ENCODE results near the gene DYRK1B.
A peak's percentile ranks its signal among the peaks of the same experiment; 100 is the strongest.

The DYRK1B gene

DNA sequence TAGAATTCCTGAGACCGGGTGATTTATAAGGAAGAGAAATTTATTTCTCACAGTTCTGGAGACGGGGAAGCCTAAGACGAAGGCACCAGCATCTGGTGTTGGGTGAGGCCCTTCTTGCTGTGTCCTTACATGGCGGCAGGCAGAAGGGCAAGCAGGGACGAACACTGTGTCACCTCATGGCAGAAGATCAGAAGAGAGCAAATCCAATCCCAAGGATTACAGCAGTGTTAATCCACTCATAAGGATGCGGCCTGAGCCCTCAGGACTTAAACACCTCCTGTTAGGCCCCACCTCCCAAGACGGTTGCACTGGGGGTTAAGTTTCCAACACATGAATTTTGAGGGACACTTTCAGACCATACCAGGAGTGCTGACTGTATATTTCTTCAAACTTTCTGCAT lies 18.9 kb upstream of the DYRK1B start:
- no peak for DNase-seq (ENCODE audit: low read depth)

- no peak for DNase-seq (ENCODE audit: low read depth)
Measured at GRCh38 chr19:39850892-39851291, 16.9 kb upstream of the DYRK1B start.

DNA sequence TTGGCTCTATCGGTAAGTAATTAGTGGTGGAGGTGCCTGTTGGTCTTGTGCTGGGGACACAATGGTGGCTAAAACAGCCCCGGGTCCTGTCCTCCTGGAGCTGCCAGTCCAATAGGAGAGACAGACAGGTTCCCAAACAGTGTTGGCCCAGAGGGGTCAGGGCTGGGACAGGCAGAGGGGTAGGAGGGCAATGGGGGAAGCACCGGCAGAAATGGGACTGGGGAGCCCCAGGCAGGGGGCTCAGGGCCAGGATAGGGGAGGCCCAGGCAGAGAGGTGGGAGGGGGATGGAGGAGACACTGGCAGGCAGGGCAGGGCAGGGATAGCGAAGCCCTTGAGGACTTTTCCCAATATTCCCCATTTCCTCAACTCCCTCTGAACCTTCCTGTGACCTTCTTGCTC lies 14.4 kb upstream of the DYRK1B start:
- DNase-seq (ENCODE audit: low read depth), result no peak

- DNase-seq (ENCODE audit: low read depth), result no peak
Measured at GRCh38 chr19:39847525-39847924, 13.6 kb upstream of the DYRK1B start.

- no peak for DNase-seq (ENCODE audit: low read depth)
Measured at GRCh38 chr19:39846678-39847486, 12.9 kb upstream of the DYRK1B start.

DNA sequence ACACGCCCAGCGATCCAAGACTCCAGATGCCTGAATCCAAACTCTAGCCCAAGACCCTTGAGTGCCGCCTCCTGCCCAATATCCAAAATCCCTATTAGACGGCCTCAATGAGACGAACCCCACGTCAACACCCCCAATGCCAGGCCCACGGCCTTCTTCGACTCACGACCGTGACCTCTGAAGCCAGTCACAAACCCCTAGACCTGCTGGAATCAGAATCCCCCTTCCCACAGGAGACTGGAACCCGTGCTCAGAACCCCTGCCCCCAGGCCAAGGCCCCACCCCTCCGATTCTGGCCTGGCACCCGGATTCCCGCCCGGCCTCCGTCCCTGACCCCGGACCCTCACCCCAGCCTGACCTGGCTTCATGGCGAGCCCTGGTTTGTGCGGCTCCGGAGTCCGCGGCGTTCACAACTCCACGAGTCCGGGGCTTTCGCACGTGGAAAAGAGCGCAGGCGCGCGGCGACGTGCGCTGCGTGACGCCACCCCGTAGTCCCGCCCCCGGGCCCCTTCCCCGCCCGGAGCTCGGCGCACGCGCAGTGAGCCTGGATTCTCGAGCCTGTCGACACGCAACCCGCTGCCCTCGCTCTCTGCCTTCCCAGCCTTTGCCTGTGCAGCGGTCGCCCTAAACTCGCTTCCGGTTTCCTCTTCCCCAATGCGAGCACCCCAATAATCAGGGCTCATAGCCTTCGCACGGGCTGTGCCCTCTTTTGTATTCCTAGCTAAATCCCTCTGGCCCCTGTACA lies 12.1 kb upstream of the DYRK1B start, which contains the start of gene FBL:
FBL (minus strand) TSS at position 447 of the 745 bp plus-strand sequence; CDS start at position 368, 79 bp downstream.
- peak; percentile 97 for DNase-seq (ENCODE audit: low read depth)

- DNase-seq (ENCODE audit: low read depth), result no peak
Measured at GRCh38 chr19:39845584-39845932, 11.6 kb upstream of the DYRK1B start.

GRCh38 chr19:39845172-39845571 lies 11.2 kb upstream of the DYRK1B start:
- no peak for DNase-seq (ENCODE audit: low read depth)

DNA sequence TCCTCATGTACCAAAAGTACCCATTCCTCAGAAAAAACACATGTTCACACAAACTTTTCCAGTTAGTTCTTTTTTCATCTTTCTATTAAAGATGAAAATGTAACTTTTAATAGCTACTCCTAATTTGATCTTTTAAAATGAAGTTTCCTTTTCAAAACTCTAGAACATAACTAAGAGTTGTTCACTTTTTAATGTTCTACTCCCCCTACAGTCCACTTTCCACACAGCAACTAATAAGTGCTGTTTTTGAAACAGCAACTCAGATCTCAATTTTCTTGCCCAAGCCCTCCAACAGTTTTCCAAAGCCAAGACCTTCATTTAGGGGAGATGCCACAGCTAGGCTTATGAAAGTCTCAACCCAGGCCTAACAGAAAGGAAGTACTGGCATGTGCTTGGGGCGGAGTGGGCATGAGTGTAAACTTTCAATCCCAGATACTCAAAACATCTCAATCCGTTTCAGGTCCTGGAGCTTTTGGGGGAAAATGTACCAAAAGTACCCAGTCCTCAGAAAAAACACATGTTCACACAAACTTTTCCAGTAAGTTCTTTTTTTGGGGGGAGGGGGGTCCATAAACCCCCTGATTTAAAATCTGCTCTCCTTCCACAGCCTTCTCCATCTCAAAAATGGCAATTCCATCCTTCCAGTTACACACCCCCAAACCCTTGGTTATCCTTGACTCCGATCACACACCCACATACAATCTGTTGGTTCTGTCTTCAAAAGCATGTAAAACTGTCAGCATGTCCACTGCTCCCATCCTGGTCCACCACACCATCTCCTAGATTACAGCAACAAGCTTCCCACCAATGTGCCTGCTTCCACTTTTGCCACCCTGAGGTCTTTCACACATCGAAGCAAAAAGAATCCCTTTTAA lies 10.2 kb upstream of the DYRK1B start:
- no peak for DNase-seq (ENCODE audit: low read depth)

DNA sequence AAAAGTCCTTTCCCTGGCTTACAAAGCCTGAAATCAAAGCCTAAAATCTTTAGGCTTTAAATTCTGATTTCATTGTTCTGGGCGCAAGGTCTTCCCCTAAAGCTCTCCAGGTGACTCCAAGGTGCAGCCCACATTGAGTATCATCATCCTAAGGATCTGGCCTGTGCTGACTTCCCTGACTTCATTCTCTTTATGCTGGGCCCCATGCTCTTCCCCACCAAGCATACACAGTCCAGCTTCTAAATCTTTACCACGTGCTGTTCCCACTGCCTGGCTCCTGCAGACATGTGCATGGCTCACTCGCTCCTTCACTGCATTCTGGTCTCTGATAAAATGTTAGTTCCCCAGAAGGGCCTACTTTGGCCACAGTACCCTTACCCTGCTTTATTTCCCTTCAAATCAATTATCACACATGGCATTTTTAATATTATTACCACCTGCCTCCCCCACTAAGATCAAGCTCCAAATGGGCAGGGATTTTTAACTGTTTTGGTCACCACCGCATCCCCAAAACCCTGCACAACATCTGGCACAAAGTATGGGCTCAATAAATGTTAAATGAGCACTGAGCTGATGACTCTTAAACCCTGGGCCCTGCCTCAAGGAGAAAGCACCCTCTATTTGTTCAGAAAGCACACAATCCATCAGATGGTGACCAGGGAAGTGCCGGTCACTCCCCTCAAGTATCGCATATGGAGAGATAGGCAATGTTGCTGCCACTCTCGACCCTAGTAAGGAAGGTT lies 8.9 kb upstream of the DYRK1B start:
- no peak for DNase-seq (ENCODE audit: low read depth)

- DNase-seq (ENCODE audit: low read depth), result no peak
Measured at GRCh38 chr19:39841041-39841440, 7.1 kb upstream of the DYRK1B start.

DNA sequence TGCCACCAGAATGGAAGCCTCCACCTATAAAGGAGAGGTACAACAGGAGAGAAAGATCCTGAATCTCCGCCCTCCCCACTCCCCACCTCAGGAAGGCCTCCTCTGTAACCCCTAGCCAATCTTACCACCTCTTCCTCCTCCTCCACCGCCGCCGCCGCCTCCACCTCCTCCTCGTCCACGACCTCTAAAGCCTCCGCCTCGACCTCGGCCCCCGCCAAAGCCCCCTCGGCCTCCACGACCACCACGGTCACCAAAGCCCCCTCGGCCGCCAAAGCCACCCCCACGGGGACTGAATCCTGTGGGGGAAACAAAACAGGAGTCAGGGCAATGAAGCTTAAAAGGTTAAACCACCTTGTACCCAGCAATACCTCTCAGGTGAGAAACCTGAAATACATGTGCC lies 6.5 kb upstream of the DYRK1B start:
- no peak for DNase-seq (ENCODE audit: low read depth)

GRCh38 chr19:39839678-39840327 lies 5.8 kb upstream of the DYRK1B start:
- no peak for DNase-seq (ENCODE audit: low read depth)

DNA sequence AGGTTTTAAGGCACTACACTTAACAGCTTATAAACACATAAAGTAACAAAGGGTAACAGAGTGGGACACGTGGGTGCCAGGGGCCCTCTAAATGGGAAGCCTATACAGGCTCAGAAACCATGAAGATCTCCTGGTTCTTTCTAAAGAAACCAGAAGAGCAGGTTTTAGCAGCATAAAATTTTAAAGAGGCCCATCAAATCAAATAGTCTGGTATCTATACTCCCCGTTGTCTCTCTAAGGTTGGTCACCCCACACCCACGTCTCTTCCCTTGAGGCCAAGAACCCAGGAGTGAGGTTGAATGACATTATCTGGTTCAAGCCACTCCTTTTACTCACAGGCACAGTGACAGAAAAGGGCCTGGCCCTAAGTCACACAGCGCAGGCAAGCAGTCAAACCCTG lies 4.6 kb upstream of the DYRK1B start:
- DNase-seq (ENCODE audit: low read depth), result no peak

- no peak for DNase-seq (ENCODE audit: low read depth)
Measured at GRCh38 chr19:39837978-39838377, 4.0 kb upstream of the DYRK1B start.

- DNase-seq (ENCODE audit: low read depth), result no peak
Measured at GRCh38 chr19:39834287-39834841, 402 bp upstream of the DYRK1B start.

GRCh38 chr19:39833160-39833463 lies 850 bp downstream of the DYRK1B start:
- DNase-seq (ENCODE audit: low read depth), result no peak

DNA sequence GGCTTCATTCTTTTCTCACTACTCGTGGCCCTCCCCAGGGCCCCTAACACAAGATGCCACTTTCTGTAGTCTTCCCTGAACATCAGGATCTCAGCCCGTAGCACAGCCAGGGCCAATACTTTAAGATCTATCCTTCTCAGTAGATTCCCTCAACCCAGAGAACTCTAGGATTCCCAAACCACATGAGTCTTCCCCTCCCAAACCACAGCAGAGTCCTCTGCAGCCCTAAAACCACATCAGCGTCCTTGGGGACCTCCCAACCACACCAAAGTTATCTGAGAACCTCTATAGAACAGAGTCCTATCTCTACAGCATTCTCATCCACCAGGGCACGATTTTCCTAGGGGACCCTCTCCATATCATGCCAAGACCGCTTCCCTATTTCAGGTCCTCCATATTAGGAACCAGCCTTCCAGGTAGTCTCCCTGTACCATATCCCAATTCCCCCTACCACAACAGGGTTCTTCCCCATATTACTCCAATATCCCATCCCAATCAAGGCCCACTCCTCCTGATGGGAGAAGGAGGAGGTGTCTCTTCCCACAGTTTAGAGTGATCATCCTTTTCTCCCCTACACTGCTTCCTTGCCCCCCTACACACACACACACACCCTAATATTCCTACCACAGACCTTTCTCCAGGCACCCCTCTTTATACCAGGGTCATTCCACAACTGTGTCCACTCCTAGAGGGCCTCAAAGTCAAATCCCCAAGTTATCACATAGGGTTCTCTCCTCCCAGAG lies 1.4 kb downstream of the DYRK1B start:
- no peak for DNase-seq (ENCODE audit: low read depth)

DNA sequence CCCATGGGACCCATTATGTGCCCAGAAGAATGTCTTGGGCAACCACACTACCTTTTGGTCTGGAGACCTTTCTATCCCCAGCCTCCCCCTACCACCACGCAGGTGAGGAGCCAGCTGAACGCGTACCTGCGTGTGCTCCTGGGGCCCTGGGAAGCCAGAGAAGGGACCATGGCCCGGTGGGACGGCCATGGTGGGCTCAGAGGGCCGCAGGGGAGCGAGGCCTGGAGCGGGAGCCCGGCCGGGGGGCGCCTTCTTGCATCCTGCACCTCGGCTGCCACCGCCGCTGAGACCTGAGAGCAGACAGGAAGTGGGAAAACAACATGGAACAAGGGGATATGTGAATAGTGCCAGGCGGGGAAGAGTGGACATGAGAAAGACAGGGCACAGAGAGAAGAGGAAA lies 2.3 kb downstream of the DYRK1B start:
- no peak for DNase-seq (ENCODE audit: low read depth)

DNA sequence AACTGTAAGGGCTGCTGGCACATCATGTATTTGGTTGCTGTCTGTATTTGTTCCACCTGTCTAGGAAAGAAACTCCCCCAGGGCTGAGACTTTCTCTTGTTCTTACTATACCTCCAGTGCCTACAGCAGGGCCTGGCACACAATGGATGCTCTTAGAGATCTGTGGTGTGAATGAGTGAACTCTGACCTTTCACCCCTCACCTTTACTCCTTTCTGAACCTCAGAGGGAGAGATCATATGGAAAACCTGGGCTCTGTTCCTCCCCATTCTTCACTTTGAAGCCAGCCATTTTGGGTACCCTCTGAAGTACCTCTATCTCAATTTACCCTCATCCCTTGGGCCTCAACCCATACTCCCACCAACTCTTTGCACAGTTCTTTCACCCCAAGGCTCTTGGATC lies 3.1 kb downstream of the DYRK1B start:
- no peak for DNase-seq (ENCODE audit: low read depth)

Data from activated T-helper 9 cell treated with anti-CD3 and anti-CD28 coated beads, Interleukin-2, amount 50 U/mL, for 16 hours (primary cell).